HG03139 (cell line): ENCODE data around the gene PROCA1.
"Not testable (repeated sequence)": the region's sequence is repeated elsewhere in the genome, so short reads cannot be mapped to it uniquely, and the experiment has no call there.

Experiments
- ATAC-seq: cut with Tn5 transposase; IDR thresholded peaks from one replicate; pipeline ENCODE4 v1.9.1; 2021; ENCODE audit not compliant: unreplicated experiment

The PROCA1 gene

GRCh38 chr17:28725660-28726225 lies 14.1 kb upstream of the PROCA1 start:
- ATAC-seq = no peak

DNA sequence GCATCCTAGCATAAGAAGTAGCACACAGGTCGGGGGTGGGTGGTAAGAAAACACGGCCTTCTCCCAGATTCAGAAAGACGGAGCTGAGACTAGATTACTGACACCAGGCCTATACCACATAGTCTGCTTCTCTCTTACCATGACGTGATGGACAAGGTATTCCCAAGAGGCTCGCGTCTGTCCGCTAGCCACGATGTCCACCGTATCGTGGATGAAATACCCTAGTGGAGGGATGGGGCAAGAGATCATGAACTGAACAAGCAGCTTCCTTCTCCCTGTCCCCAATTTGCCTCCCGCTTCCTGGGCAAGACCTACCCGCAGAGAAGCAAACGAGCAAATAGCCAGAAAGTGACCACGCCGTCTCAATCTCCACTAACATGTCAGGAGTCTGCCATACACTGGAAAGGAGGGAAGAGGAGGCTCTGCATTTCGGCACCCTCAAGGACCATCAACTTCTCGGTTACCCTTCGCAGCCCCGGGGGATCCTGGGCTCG lies 13.5 kb upstream of the PROCA1 start:
- no peak for ATAC-seq

GRCh38 chr17:28724500-28725165 lies 12.9 kb upstream of the PROCA1 start:
- ATAC-seq = no peak

- ATAC-seq = not testable (repeated sequence)
These were observed 12.3 kb upstream of the PROCA1 start for GRCh38 chr17:28723836-28724499.

DNA sequence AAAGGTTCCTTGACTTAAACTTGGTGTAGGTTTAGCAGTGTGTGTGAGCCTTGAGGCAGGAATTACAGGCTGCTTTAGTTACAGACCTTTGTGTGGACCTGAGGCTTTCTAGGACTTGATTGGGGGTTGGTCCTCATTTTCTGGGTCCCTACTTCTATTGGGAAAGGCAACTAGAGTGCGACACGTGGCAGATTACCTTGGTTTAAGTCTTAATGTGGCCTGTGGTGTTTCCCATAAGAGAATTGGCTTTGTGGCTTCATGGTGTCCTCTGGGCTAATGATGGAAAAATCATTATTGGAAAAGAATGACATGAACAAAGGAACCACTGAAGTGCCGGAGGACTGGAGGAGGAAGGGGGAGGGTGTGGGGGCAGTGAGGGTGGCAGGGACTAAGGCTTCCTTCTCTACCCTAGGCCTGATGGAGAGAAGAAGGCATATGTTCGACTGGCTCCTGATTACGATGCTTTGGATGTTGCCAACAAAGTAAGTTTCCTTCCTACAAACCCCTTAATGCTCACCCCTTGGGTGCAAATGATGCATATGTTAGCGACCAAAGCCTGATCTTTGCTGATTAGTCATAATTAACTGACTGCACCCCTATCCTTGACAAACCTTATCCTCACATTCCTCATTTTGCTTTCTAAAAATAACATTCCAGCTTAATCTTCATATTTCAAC lies 11.6 kb upstream of the PROCA1 start:
- no peak for ATAC-seq

- no peak for ATAC-seq
These were observed 10.9 kb upstream of the PROCA1 start for GRCh38 chr17:28722417-28723158.

GRCh38 chr17:28720997-28721329 lies 9.3 kb upstream of the PROCA1 start:
- ATAC-seq = not testable (repeated sequence)

DNA sequence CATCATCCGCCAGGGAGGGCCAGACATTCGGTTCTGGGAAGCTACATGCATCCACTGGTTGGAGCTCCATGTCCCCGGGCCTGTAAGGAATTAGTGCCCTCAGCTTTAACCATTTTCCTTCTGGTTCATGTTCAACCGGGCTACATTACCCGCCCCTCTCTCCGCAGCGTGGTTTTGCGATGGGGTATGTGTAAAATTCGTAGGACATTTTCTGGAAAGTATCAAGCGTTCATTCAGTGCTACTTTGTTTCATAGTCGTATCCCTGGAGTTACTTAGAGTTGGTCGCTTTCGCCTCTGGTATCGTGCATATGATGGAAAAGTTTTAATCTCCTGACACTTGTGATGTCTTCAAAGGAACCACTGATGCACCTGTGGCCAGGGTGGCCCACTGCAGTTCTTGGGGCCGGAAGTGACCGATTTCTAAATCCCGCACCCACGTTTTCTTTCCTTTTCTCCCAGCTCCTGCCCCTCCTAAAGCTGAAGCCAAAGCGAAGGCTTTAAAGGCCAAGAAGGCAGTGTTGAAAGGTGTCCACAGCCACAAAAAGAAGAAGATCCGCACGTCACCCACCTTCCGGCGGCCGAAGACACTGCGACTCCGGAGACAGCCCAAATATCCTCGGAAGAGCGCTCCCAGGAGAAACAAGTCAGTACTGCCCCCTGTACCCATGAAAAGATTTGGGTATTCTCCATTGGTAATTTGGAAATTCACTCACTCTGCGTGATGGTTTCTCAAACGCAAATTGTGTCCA lies 8.7 kb upstream of the PROCA1 start:
- no peak for ATAC-seq

DNA sequence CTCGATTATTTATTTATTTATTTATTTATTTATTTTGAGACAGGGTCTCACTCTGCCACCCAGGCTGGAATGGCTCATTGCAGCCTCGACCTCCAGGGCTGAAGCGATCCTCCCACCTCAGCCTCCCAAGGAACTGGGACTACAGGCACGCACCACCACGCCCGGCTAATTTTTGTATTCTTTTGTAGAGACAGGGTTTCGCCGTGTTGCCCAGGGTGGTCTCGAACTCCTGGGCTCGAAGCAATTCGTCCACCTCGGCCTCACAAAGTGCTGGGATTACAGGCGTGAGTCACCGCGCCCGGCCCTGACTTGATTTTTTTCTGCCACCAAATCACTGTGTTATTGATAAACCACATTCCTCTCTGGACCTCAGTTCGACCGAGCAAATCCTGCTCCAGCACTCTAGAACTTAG lies 7.3 kb upstream of the PROCA1 start:
- ATAC-seq = no peak

- no peak for ATAC-seq
These were observed 6.8 kb upstream of the PROCA1 start for GRCh38 chr17:28718333-28719020.

- ATAC-seq = no peak
These were observed 6.1 kb upstream of the PROCA1 start, which contains the start of gene RAB34 for GRCh38 chr17:28717578-28718332. Gene RAB34, minus strand, starts transcription at chr17:28717868. Its CDS starts 602 bp downstream, at chr17:28717266.

DNA sequence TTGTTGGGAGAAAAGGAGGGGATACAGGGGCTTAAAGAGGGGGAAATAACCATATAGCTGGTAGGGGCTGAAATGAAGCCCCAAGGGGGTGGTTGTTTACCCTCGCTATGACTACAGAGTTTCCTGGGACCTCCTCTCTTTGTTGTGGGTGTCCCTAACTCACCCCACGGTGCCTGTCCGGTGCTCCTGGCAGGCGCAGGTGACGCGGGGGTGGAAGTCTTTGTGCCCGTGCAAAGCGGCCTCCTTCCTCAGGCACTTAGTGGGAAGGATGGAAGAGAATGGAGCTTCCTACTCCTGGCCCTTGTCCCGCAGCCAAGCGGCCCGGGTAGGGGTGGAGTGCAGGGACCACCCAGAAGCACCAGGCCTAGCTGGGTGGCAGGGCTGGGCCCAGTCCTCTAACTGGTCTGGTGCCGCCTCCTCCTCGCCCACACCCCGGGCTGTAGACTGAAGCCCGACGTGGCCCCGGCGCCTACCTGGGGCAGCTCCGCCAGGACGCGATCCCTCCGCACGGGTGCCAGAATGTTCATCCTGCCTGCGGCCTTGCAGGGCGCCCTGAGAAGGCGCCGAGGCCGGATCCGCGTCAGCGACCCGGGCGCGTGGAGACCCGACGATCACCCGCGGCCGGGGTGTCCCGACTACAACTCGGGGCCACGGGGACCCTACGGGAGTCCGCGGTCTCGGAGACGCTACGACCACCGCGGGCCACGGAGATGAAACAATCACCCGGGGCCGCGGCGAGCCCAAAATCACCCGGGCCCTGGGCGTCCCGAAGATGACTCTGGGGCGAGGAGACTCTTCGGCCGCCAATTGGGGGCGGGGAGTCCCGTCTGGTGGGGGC lies 5.3 kb upstream of the PROCA1 start:
- ATAC-seq = no peak

DNA sequence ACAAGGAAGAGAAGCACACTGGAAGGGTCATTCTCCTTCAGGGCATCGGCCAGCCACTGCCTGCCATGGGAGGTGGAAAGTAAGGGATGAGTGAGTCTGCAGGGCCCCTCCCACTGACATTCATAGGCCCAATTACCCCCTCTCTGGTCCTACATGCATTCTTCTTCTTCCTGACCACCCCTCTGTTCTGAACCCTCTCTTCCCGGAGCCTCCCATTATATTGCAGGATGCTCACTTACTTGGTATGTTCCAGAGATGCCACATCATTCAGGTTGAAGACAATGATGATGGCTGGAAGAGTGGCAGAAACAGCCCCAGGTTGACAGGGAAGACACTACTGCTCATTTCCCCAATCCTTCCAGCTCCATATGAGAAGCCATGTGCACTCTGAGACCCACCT lies 3.5 kb upstream of the PROCA1 start:
- no peak for ATAC-seq

- no peak for ATAC-seq
These were observed 2.6 kb upstream of the PROCA1 start for GRCh38 chr17:28714281-28714680.

GRCh38 chr17:28712705-28713415 lies 1.2 kb upstream of the PROCA1 start:
- ATAC-seq = no peak

- peak; percentile 12 for ATAC-seq
These were observed 480 bp upstream of the PROCA1 start for GRCh38 chr17:28712032-28712704.
